BJ (cell line): ENCODE measurements around the gene GREB1. TPM values are rescaled to one million over a fixed set of nuclear protein-coding genes. Genes with fewer than 3 reads are reported as not detected.

Experiments used
- CTCF ChIA-PET: fragments of 350-600 bp; formaldehyde crosslinking; extraction: SDS; loops from one replicate; lab custom pipeline; 2021; ENCODE audit warnings: antibody characterized with exemption, inconsistent platforms; lab: Yijun Ruan, JAX
- POLR2A ChIA-PET: fragments of 300-600 bp; sonication (Branson Sonifier 250); formaldehyde crosslinking; extraction: SDS; loops from one replicate; lab custom pipeline; 2021; ENCODE audit warnings: antibody characterized with exemption; lab: Charles Lee
- DNase-seq: peaks from one replicate; pipeline ENCODE4 v3.0.0-alpha.2; 2011; ENCODE audit warnings: low read depth
- H3K27me3 ChIP-seq: 2 replicates; pipeline ENCODE4 v1.6.0; 2011; ENCODE audit warnings: low read length; ENCODE audit not compliant: control insufficient read depth, insufficient read depth
- H3K36me3 ChIP-seq: 2 replicates; pipeline ENCODE4 v1.5.1; 2011; ENCODE audit warnings: low read length; ENCODE audit not compliant: control insufficient read depth, insufficient read depth
- H3K4me3 ChIP-seq: 2 replicates; pipeline ENCODE4 v1.5.1; 2011; ENCODE audit warnings: low read depth, mild to moderate bottlenecking, control low read depth, low read length
- polyA plus RNA-seq: library from polyadenylated mRNA; depleted of rRNA; stranded (reverse); fragments of >200 nt; gene quantifications from 2 replicates; pipeline ENCODE4 v1.2.3, GENCODE V29; 2011
- TF ChIP-seq, protein P1 (sequence below): IDR thresholded peaks from 2 replicates; pipeline ENCODE4 v1.5.1; 2011; ENCODE audit warnings: low read depth, mild to moderate bottlenecking, control low read depth, inconsistent platforms, low read length, moderate library complexity; ENCODE audit not compliant: insufficient read depth

GREB1 gene
- polyA plus RNA-seq, 1 experiment = not detected

DNA sequence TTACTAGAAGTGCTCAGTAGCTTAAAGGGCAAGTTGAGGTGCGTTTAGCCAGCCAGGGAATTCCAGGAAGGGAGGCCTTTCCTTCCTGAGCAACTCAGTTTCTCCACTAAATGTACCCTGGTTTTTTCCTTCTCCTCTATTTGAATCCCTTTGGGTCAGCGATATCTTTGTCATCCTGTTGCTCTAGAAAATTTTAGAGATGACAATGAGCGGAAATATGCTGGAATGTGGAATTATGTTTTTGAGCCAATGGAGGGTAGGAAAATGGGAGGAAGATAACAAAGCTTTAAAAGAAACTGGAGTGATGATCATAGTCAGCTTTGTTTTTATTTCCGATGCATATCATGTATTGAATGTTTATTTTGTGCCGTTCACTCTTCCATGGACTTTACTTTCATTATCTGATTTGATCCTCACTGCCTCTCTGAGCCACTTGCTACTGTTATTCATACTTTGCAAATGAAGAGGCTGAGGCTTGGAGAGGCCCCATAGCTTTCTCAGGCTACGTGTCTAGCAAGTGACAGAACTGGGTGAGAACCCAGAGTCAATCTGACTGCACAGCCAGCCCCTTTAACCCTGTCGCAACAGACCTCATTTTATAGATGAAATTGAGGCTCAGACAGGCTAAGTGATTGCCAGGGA lies 68.8 kb downstream of the GREB1 start:
- H3K36me3 ChIP-seq = no peaks in the 10 kb centered on the region
- ChIA-PET POLR2A (no interaction called here), CTCF (interaction anchor here (2.7 kb wide), 1 partner anchor 18 kb away, joined by 11 read pairs; no protein-coding TSS in a partner anchor)
- DNase-seq = no peak
- peaks cover 7% of the 10 kb centered on the region; the same call in 1 of the 2 replicates for H3K27me3 ChIP-seq
- TF ChIP-seq, protein P1, sequence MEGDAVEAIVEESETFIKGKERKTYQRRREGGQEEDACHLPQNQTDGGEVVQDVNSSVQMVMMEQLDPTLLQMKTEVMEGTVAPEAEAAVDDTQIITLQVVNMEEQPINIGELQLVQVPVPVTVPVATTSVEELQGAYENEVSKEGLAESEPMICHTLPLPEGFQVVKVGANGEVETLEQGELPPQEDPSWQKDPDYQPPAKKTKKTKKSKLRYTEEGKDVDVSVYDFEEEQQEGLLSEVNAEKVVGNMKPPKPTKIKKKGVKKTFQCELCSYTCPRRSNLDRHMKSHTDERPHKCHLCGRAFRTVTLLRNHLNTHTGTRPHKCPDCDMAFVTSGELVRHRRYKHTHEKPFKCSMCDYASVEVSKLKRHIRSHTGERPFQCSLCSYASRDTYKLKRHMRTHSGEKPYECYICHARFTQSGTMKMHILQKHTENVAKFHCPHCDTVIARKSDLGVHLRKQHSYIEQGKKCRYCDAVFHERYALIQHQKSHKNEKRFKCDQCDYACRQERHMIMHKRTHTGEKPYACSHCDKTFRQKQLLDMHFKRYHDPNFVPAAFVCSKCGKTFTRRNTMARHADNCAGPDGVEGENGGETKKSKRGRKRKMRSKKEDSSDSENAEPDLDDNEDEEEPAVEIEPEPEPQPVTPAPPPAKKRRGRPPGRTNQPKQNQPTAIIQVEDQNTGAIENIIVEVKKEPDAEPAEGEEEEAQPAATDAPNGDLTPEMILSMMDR = no peak
- no peak overlapping the region for H3K4me3 ChIP-seq

DNA sequence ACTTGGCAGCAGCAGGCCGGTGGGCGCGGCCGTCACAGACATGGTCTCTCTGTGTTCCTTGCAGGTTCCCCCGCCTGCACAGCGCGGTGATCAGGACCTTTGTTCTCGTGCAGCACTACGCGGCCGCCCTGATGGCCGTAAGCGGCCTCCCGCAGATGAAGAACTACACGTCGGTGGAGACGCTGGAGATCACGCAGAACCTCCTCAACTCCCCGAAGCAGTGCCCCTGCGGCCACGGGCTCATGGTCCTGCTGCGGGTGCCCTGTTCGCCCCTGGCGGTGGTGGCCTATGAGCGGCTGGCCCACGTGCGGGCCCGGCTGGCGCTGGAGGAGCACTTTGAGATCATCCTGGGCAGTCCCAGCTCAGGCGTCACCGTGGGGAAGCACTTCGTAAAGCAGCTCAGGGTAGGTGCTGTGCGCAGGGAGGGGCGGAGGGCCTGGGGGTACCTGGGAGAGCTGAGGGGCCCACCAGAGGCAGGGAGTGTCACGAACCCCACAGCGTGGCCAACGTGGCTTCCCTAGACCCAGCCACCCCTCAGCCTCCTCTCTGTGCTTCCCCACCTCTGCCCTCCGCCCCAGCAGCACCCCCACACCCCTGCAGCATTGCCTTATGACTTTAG lies 76.9 kb downstream of the GREB1 start:
- TF ChIP-seq, protein P1 = no peak
- no peaks in the 10 kb centered on the region for H3K36me3 ChIP-seq
- H3K4me3 ChIP-seq = no peak overlapping the region
- CTCF ChIA-PET = interaction anchor here (7.1 kb wide), 1 partner anchor 28 kb away, joined by 28 read pairs; no protein-coding TSS in a partner anchor
- DNase-seq = no peak
- POLR2A ChIA-PET = no interaction called here
- H3K27me3 ChIP-seq = no peaks in the 10 kb centered on the region

DNA sequence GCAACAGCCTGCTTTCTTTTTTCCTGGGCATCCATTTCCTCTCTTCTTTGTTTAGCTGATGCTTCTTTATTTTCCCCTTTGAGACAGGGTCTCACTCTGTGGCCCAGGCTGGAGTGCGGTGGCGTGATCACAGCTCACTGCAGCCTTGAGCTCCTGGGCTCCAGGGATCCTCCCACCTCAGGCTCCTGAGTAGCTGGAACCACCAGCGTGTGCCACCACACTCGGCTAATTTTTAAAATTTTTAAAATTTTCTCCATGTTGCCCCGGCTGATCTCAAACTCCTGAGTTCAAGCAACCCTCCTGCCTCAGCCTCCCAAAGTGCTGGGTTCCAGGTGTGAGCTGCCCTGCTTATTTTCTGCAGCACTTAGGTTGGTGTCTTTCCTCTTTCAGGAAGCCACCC lies 77.4 kb downstream of the GREB1 start:
- no peak for DNase-seq
- H3K27me3 ChIP-seq = no peaks in the 10 kb centered on the region
- no peaks in the 10 kb centered on the region for H3K36me3 ChIP-seq
- ChIA-PET POLR2A (no interaction called here), CTCF (interaction anchor here (7.1 kb wide), 1 partner anchor 28 kb away, joined by 28 read pairs; no protein-coding TSS in a partner anchor)
- H3K4me3 ChIP-seq = no peak overlapping the region
- TF ChIP-seq, protein P1 = no peak

DNA sequence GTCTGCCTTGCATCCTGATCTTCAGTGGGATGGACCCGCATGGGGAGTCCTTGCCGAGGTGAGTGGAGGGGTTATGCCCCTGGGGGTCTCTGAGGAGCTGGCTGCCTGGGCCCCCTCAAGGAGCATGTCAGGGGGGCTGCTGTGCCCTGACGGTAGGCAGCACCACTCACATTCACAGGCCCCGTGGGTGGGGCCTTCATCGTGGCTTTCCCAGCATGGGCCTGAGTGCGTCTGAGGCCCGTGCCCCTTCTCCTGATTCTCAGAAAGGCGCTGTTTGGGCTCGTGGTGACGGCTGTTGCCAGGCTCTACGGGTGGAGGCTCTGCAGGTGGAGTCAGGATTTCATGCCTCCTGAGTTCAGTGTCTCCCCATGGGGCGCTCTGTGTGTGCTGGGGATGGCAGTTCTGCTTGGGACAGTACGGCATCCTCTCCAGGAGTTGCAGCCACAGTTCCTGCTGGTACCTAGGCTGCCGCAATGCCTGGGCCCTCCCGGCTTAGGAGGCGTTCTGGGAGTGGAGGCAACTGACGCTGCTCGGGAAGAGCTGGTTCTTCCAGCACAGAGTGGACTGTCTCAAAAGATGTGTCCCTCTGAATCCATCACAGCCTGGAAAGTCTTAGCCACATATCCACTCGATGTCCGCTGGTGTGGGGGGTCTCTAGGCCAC lies 78.8 kb downstream of the GREB1 start:
- POLR2A ChIA-PET = no interaction called here
- Histone ChIP-seq H3K36me3 (no peaks in the 10 kb centered on the region), H3K4me3 (no peak overlapping the region), H3K27me3 (no peaks in the 10 kb centered on the region)
- TF ChIP-seq, protein P1 = no peak
- no peak for DNase-seq
- CTCF ChIA-PET = interaction anchor here (0.6 kb wide), 2 partner anchors 18 to 833 kb away, joined by 3 read pairs; no protein-coding TSS in a partner anchor

DNA sequence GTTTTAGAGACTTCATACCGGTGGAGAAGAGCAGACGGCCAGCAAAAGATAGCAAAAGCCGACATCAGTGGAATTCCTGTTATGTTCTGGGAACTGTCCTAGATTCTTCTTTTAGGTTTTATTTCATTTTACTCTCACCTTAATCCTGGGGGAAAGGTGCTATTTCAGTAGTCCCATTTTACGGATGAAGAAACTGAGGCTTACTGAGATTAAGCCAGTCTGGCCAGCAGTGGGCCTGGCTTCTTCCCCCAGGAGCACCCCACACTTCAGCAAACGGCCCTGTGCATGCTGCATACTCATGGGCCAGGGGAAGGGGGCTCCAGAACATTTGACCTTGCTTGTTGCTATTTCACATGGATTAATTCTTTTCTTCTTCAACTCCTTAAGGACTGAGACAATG lies 79.5 kb downstream of the GREB1 start:
- POLR2A ChIA-PET = no interaction called here
- no peaks in the 10 kb centered on the region for H3K27me3 ChIP-seq
- CTCF ChIA-PET = no interaction called here
- no peak for DNase-seq
- TF ChIP-seq, protein P1 = no peak
- no peak overlapping the region for H3K4me3 ChIP-seq
- no peaks in the 10 kb centered on the region for H3K36me3 ChIP-seq
